ENCODE measurements around the gene SGMS1.

GRCh38 chr10:50490241-50490640, 133.5 kb downstream of the SGMS1 start:
- TF ChIP-seq CTCF (IDR thresholded peaks at IDR 0.05) (no peak), EZH2phosphoT487 (IDR thresholded peaks at IDR 0.05) (no peak)

Data from neural progenitor cell (in vitro differentiated cells).